Measurements from ENCODE around the gene PTOV1. TPM values are rescaled to one million over a fixed set of nuclear protein-coding genes. Genes with fewer than 3 reads are reported as not detected.

PTOV1 gene
- total and polyA plus RNA-seq, 10 of the 15 experiments (the other 5 are each of a cell fraction or from before 2014, with no cell fraction given) = 3.2 to 83.5 (median 22.3) TPM

- TF ChIP-seq RAD21 (IDR thresholded peaks at IDR 0.05; ENCODE audit: insufficient read depth, low read depth, low read length) (no peak), ZNF384 (IDR thresholded peaks at IDR 0.05; ENCODE audit: borderline replicate concordance, low read depth, low read length) (peak; percentile 86), SMC3 (IDR thresholded peaks at IDR 0.05; ENCODE audit: borderline replicate concordance, low read length) (no peak), ATF3 (IDR thresholded peaks at IDR 0.05; ENCODE audit: borderline replicate concordance, extremely low read depth, low read depth, low read length) (no peak), STAT3 (IDR thresholded peaks at IDR 0.05; ENCODE audit: low read depth, low read length) (no peak), CEBPB (IDR thresholded peaks at IDR 0.05; ENCODE audit: borderline replicate concordance in 1 of 2, low read depth in 2 of 2, low read length in 2 of 2) (no peak), REST (IDR thresholded peaks at IDR 0.05; ENCODE audit: low read depth, low read length) (no peak), E4F1 (IDR thresholded peaks at IDR 0.05; ENCODE audit: borderline replicate concordance, partially characterized antibody) (peak; percentile 74), SREBF1 (IDR thresholded peaks at IDR 0.05; ENCODE audit: low read length) (peak; percentile 74), HDAC2 (IDR thresholded peaks at IDR 0.05) (no peak), PBX3 (IDR thresholded peaks at IDR 0.05; ENCODE audit: insufficient replicate concordance, low read depth, low read length) (peak; percentile 67), CREB1 (IDR thresholded peaks at IDR 0.05; ENCODE audit: low read depth) (0 out of 2 replicates have a peak, but pooled peaks have one; percentile 32), KDM1A (IDR thresholded peaks at IDR 0.05; ENCODE audit: borderline replicate concordance) (no peak), IRF5 (IDR thresholded peaks at IDR 0.05; ENCODE audit: borderline replicate concordance) (no peak), RAD51 (IDR thresholded peaks at IDR 0.05) (peak; percentile 55; the same call in 1 of the 2 replicates), RELB (IDR thresholded peaks at IDR 0.05; ENCODE audit: low read depth) (peak; percentile 77), EED (IDR thresholded peaks at IDR 0.05; ENCODE audit: low read depth) (no peak), CREM (IDR thresholded peaks at IDR 0.05; ENCODE audit: low read depth) (no peak)
Measured at GRCh38 chr19:49812997-49813861, 37.7 kb upstream of the PTOV1 start, which contains the start of gene FUZ (continued).

All from GM12878 (cell line).